ENCODE results near the gene SLC2A3.
A peak's percentile ranks its signal among the peaks of the same experiment; 100 is the strongest.
"Not testable (repeated sequence)": the region's sequence is repeated elsewhere in the genome, so short reads cannot be mapped to it uniquely, and the experiment has no call there.

SLC2A3 gene

DNA sequence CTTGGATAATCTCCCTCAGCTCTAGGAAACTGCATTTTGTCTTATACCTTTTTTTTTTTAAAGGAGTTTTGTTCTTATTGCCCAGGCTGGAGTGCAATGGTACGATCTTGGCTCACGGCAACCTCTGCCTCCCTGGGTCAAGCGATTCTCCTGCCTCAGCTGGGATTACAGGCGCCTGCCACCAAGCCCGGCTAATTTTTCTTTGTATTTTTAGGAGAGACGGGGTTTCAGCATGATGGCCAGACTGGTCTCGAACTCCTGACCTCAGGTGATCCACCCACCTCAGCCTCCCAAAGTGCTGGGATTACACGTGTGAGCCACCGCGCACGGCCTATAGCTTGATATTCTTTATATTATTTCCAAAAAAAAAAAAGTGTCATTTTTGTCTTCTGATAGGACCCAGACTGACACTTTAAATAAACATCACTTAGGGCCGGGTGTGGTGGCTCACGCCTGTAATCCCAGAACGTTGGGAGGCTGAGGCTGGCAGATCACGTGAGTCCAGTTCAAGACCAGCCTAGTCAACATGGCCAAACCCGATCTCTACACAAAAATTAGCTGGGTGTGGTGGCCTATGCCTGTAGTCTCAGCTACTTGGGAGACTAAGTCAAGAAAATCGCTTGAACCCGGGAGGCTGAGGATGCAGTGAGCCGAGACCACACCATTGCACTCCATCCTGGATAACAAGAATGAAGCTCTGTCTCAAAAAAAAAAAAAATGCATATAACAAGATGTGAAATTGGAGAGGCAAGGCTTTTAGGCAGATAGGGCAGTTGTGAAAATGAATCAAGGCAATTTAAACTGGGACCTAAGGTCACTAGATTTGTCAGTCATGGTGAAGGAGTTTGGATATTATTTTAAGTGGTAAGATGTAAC lies 18.4 kb downstream of the SLC2A3 start:
- DNase-seq (ENCODE audit: low read depth in 2 of 2, low spot score in 1 of 2), result no peak

DNA sequence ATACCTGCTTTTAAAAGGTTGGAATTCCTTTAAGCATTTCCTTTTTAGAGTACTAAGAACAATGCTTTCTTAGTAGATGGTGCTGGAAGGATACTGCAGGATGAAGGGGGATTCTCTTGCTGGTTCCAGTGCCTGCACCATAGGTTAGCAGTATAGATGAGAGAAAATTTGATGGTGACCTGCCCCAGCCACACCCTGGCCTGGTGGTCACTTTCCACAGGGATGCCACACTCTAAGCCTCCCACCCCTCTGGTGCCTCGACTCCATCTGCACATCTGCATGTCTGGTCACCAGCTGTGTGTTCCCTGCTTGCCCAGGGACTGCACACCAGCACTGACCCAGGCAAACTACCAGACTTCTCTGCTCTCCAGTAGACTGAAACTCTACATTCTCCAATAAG lies 19.1 kb downstream of the SLC2A3 start:
- no peak for DNase-seq (ENCODE audit: low read depth in 2 of 2, low spot score in 1 of 2)

DNA sequence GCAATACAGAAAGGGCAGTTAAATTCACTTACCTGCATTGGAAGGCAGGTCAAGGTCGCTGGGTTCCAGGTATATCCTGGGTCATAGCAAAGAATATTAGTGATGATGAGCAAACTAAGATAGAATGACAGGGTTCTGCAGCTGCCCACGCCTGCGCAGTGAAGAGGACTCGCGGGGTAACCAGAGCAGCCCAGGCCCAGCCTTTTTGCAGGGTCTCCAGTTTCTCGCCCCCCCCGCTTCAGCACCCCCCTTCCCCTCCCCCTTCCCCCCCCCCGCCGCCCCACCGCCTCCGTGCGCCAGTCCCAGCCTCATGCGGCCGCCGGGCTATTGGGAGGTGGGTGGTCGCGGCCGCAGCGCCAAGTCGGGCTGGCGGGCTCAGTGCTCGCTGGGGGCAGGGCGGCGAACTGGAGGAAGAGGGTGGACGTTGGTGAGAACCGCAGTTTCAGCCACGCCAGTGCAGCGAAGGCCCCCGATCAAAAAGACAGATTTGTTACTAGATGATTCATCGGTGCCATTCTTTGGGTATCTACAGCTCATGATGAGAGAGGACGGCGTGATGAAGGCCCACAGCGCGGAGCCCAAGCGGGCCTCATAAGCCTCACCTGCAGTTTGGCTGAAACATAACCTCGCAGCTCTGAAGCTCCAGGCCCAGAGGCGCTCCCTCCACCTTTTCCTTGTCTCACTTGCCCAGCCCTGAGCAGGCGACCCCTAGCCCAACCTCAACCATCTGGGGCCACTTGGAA lies 20.2 kb downstream of the SLC2A3 start:
- no peak for DNase-seq (ENCODE audit: low read depth in 2 of 2, low spot score in 1 of 2)

DNA sequence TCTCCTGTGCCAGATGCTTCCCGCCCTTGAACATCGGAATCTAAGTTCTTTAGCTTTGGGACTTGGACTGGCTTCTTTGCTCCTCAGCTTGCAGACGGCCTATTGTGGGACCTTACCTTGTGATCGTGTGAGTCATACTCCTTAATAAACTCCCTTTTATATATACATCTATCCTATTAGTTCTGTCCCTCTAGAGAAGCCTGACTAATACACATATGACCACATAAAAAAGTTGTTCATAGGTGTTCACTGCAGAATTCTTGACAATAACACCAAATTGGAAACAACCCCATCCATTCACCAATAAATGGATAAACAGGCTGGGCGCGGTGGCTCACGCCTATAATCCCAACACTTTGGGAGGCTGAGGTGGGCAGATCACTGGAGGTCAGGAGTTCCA lies 25.9 kb downstream of the SLC2A3 start:
- not testable (repeated sequence) for DNase-seq (ENCODE audit: low read depth in 2 of 2, low spot score in 1 of 2)

DNA sequence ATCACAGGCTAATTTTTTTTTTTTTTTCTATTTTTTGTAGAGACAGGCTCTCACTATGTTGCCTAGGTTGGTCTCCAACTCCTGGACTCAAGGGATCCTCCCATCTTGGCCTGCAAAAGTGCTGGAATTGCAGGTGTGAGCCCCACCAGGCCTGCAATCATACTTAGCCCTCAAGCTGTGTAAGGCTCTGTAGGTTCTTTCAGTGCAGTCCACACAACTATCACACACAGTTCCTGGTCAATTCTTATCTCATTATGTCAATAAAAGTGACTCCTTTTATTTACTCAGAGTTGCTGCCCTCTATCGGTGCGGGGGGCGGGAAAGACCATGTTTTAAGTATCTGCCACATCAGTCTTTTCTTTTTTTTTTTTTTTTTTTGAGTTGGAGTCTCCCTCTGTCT lies 29.0 kb downstream of the SLC2A3 start:
- peak in 1 of 2 donors; percentile 16 for DNase-seq (ENCODE audit: low read depth in 2 of 2, low spot score in 1 of 2)

DNA sequence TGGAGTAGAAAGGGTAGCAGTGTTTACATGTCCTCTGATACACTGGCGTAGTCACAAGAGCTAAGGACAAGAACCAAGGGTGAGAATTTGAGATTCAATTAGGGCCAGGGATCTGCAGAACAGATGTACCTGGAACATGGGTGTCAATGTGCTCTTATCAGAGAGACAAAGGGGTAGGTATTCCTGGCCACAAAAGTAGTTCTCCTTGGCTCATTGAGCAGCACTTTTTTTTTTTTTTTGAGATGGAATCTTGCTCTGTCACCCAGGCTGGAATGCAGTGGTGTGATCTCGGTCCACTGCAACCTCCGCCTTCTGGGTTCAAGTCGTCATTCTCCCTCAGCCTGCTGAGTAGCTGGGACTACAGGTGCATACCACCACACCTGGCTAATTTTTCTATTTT lies 29.7 kb downstream of the SLC2A3 start:
- DNase-seq (ENCODE audit: low read depth in 2 of 2, low spot score in 1 of 2), result not testable (repeated sequence)

DNA sequence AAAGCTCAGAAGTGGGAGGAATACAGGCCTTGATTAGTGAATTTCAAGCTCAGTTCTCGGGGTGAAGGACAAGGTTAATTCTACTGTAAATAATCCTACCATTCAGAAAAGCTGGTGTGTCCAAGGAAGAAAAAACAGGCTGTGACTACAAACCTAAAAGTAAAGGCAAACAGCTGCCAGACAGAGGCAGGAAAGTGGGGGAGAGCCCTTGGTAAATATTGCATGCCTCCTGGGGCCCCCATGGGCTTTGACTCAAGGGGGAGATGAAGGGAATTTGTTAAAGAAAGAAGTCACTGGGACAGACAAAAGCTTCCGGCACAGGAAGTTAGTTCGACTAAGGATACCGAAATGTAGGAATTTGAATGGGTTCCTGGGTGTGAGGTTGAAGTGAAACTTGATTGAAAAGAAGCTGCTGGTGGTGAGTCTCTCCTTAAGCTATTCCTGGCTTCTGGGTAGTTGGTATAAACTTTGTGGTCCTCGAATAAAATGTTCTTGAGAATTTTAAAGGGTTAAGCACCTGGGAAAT lies 30.3 kb downstream of the SLC2A3 start:
- not testable (repeated sequence) for DNase-seq (ENCODE audit: low read depth in 2 of 2, low spot score in 1 of 2)

DNA sequence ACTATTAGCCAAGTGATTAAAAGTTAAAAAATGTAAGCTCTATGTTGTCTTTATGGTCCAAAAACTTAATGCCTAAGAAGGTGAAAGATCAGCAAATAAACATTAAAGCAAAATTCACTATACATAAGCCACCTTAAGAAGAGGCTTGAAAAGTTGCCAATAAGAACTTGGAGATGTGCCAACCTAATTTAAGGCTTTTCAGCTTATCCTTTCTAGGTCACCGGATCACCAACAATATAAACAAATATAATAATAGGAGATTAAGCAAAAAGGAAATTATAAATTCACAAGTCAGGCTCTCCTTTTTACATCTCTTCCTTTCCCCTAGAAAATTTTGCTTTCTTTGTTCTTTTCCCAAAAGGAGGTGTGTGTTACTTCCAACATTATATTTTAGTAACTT lies 30.9 kb downstream of the SLC2A3 start:
- no peak for DNase-seq (ENCODE audit: low read depth in 2 of 2, low spot score in 1 of 2)

DNA sequence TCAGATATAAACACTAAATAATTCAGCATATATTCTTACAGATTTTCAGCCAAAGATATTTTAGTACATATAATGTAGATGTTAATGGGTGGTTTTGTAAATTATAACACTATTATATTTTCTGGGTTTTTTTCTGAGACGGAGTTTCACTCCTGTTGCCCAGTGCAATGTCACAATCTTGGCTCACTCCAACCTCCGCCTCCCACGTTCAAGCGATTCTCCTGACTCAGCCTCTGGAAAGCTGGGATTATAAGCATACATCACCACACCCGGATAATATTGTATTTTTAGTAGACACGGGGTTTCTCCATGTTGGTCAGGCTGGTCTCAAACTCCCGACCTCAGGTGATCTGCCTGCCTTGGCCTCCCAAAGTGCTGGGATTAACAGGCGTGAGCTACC lies 33.6 kb downstream of the SLC2A3 start:
- not testable (repeated sequence) for DNase-seq (ENCODE audit: low read depth in 2 of 2, low spot score in 1 of 2)

DNA sequence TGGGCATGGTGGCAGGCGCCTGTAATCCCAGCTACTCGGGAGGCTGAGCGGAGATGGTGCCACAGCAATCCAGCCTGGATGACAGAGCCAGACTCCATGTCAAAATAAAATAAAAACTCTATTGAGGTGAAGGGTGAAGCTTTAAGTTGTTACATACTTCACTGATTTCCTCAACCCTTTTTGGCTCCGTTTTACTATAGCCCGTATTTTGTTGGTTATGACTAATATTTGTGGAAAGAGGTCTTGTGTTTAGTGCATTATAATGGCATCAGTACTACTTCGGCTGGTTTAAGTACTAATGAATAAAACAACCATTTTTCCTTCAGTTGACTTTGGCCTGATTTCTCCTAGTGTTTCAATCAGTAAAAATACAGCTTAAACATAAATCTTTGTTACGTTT lies 36.2 kb downstream of the SLC2A3 start:
- no peak for DNase-seq (ENCODE audit: low read depth in 2 of 2, low spot score in 1 of 2)

DNA sequence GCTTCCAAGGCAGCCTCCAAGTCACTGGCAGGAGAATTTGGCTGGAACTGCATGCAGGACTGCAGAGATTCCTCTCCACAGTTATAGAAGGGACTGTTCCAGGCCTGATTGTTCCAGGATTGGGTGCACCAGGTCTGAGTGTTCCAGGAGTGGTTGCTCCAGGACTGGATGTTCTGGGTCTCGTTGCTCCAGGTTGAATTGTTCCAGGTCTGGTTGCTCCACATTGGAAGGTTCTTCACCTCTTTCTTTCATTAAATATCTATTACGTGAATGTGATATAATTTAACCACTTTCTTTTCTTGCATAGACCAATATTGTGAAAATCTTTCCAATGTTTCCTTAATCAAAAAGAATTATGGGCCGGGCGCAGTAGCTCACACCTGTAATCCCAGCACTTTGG lies 39.3 kb downstream of the SLC2A3 start:
- DNase-seq (ENCODE audit: low read depth in 2 of 2, low spot score in 1 of 2), result not testable (repeated sequence)

DNA sequence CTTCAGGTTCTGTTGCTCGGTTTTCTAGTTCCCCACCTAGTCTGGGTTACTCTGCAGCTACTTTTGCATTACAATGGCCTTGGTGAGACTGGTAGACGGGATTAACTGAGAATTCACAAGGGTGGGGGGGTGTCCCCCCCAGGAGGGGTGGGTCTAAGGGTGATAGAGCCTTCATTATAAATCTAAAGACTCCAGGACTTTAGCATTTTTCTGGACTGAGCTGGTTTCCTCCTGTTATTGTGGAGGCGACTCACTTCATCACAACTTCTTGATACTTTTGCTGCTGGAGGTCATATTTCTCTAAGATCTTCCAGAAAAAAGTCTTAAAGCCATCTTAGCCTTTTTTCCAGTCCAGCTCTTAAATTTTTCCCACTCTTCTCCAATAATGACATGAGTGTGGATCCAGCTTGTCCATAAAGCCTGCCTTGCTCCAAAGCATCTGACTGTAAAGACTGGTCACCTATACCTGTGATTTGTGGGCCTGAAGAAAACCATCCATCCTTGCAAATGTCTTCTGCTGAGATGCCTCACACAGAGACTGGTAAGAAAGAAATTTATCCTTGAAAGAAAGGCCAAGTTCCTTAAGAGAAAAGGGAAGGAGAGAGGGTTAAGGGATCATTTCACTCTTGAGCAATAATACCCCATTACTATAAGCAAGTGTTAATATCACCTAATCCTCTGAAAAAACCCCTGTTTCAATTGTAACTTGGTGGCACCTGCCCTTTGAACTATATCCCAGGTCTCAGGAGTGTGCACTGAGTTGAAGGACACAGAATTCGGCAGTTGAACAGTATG lies 43.6 kb downstream of the SLC2A3 start:
- DNase-seq (ENCODE audit: low read depth in 2 of 2, low spot score in 1 of 2), result no peak

DNA sequence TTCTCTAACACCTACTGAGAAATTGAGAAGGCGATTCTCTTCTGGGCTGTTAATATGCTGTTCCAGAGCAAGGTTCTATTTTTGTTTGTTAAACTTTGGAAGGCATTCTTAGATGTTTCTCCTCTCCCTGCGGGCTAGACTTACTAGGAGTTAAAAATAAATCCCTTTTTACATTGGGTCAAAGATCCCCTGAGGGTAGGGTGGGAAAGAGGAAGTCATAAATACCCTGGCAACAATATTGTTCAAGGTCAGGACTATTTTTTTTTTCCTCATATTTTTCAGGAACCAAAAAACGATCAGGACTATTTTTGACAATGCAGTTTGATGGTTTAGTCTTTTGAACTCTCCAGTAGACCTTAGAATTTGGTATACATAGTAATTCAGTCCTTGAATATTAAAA lies 51.3 kb downstream of the SLC2A3 start:
- no peak for DNase-seq (ENCODE audit: low read depth in 2 of 2, low spot score in 1 of 2)

DNA sequence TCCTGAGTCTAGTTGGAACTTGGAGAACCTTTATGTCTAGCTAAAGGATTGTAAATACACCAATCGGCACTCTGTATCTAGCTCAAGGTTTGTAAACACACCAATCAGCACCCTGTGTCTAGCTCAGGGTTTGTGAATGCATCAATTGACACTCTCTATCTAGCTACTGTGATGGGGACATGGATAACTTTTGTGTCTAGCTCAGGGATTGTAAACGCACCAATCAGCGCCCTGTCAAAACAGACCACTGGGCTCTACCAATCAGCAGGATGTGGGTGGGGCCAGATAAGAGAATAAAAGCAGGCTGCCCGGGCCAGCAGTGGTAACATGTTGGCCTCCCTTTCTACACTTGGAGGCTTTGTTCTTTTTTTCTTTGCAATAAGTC lies 54.3 kb downstream of the SLC2A3 start:
- not testable (repeated sequence) for DNase-seq (ENCODE audit: low read depth in 2 of 2, low spot score in 1 of 2)

DNA sequence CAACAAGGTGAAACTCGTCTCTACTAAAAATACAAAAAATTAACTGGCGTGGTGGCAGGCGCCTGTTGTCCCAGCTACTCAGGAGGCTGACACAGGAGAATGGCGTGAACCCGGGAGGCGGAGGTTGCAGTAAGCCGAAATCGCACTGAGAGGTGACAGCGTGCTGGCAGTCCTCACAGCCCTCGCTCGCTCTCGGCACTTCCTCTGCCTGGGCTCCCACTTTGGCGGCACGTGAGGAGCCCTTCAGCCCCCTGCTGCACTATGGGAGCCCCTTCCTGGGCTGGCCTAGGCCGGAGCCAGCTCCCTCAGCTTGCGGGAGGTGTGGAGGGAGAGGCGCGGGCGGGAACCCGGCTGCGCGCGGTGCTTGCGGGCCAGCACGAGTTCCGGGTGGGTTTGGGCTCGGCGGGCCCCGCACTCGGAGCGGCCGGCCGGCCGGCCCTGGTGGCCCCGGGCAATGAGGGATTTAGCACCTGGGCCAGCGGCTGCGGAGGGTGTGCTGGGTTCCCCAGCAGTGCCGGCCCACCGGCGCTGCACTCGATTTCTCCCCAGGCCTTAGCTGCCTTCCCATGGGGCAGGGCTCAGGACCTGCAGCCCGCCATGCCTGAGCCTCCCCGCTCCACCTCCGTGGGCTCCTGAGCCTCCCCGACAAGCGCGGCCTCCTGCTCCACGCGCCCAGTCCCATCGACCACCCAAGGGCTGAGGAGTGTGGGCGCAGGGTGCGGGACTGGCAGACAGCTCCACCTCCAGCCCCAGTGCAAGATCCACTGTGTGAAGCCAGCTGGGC lies 54.8 kb downstream of the SLC2A3 start:
- DNase-seq (ENCODE audit: low read depth in 2 of 2, low spot score in 1 of 2), result not testable (repeated sequence)

DNA sequence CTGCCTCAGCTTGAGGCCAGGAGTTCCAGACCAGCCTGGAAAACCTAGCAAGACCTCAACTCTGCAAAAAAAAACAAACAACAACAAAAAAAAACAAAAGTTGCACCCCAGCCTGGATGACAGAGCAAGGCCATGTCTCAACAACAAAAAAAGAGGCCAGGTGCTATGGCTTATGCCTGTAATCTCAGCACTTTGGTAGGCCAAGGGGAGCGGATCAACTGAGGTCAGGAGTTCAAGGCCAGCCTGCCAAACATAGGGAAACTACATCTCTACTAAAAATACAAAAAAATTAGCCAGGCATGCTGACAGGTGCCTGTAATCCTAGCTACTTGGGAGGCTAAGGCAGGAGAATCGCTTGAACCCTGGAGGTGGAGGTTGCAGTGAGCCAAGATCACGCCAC lies 56.7 kb downstream of the SLC2A3 start:
- DNase-seq (ENCODE audit: low read depth in 2 of 2, low spot score in 1 of 2), result no peak

DNA sequence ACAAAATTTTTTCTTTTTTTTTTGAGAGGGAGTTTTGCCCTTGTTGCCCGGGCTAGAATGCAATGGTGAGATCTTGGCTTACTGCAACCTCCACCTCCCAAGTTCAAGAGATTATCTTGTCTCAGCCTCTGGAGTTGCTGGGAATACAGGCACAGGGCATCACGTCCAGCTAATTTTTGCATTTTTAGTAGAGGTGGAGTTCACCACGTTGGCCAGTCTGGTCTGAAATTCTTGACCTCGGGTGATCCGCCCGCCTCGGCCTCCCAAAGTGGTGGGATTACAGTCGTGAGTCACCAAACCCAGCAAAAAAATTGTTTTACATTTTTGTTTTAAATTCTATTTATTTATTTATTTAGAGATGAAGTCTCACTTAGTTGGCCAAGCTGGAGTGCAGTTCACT lies 58.6 kb downstream of the SLC2A3 start:
- DNase-seq (ENCODE audit: low read depth in 2 of 2, low spot score in 1 of 2), result no peak

DNA sequence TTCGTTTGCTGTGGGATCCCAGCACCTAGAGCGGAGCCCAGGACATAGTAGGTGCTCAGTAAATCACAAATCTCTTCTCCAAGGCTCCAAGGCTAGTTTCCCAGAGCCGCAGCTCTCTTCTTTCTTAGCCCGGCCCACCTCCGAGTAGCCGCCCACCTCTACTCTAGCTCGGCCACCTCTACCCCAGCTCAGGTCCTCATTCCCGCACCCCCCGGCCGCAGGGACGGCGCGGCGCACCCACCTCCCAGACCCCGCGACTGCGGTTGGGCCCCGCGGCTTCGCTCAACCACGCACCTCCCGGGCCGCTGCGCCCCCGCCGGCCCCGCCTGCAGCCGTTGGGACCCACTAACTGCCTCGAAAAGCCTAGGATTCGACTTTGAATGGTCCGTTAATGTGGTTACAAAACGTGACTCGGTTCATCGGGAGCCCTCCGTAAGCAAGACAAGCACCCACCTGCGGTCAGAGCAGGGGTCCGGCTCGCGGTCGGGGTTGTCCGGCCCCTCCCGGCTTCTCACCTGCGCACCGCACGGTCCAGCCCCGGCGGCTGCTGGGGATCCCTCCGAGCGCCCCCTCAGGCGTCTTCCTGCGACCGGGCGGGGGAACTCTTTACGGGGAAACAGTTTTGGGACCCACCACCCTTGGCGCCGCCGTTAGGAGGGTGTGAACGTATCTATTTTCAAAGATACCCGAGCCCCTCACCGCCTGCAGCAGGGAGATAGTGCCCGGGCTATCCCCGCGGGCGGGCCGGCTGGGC lies 63.2 kb downstream of the SLC2A3 start, which contains the start of gene SLC2A14:
SLC2A14 (minus strand) TSS at position 350 of the 754 bp plus-strand sequence. CDS start 3,035 bp downstream, outside the sequence.
- no peak for DNase-seq (ENCODE audit: low read depth in 2 of 2, low spot score in 1 of 2)

DNA sequence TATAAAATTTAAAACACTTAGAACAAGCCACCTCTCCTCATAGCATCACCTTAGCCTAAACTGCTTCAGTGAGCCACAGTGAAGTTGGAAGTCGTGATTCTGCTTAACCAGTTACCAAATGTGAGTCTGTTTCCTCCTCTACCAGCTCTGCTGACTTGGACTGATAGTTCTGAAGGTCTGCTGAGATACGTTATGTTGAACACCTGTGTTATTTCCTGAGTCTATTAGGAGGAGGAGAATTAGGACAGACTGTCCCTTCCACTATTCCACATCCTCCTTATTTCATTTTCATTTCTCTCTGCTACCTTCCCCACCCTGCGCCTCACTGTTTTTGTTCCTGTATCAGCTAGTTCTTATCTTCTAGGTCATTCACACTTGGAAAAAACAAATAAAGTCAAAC lies 65.7 kb downstream of the SLC2A3 start:
- DNase-seq (ENCODE audit: low read depth in 2 of 2, low spot score in 1 of 2), result no peak

Measured in stimulated activated CD8-positive, alpha-beta memory T cell treated with anti-CD3 and anti-CD28 coated beads, Interleukin-4, amount 100 ng/mL, for 1 hour (primary cell).